HG03139 (cell line): ENCODE measurements around the gene NFATC2.
"Not testable (repeated sequence)": the region's sequence is repeated elsewhere in the genome, so short reads cannot be mapped to it uniquely, and the experiment has no call there.

ENCODE experiments used
- ATAC-seq: cut with Tn5 transposase; IDR thresholded peaks from one replicate; pipeline ENCODE4 v1.9.1; 2021; ENCODE audit not compliant: unreplicated experiment

NFATC2 gene

DNA sequence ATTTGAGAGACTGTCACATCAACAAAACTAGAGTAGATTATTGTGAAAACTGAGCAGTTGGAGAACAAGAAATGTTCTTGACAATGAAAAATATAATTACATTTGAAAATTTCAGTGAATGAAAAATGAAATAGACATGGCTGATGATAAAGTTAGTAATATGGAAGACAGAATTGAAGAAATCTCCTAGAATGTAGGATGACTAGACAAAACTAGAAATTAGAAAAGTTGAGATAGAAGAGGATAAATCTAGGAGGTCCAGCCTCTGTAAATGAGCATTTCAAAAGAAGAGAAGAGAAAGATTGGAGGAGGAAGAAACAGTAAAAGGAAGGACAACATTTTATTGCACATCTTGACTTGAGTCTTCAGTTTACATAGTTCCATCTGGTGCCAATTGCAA, 178.7 kb downstream of the NFATC2 start:
- ATAC-seq: no peak

DNA sequence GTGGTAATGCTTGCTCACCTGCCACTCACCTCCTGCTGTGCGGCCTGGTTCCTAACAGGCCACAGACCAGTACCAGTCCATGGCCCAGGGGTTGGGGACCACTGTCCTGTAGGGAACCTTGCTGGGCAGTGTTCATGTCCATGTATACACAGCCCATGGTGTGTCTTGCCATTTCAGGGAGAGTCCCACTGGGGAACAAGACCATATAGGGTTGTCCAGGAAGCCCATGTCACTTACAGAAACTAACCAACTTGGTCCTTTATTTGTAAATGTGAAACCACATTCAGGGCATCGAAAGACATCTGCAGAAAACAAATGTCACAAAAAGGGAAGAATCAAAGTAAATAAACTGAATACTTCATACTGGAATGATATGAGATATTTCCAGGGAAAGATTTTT, 179.1 kb downstream of the NFATC2 start:
- no peak for ATAC-seq

DNA sequence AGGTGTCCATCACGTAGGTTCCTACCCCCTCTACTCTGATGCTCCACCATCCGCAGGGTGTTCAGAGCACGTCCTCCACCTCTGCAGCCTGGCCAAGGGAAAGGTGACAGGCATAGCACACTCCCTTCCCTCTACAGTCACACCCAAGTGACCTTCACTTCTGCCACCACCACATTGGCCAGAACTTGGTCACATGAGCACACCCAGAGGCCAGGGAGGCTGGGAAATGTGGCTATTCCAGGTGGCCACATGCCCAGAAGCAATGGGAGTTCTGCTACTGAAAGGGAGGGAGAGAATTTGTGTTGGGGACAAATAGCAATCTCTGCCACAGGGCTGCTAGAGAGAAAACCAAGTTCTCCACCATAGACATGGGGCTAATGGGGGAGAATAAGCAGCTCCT, 180.3 kb downstream of the NFATC2 start:
- ATAC-seq: no peak

DNA sequence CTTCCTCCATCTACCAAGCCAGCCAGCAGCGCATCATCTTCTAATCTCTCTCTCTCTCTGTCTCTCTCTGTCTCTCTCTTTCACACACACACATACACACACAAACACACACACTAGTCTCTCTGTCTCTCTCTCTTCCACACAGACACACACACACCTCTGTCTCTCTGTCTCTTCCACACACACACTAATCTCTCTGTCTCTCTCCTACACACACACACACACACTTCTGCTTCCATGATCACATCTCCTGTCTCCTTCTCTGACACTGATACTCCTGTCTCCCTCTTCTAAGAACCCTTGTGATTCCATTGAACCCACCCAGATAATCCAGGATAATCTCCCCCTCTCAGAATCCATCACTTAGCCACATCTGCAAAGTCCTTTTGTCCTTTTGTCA, 181.3 kb downstream of the NFATC2 start:
- ATAC-seq: no peak

DNA sequence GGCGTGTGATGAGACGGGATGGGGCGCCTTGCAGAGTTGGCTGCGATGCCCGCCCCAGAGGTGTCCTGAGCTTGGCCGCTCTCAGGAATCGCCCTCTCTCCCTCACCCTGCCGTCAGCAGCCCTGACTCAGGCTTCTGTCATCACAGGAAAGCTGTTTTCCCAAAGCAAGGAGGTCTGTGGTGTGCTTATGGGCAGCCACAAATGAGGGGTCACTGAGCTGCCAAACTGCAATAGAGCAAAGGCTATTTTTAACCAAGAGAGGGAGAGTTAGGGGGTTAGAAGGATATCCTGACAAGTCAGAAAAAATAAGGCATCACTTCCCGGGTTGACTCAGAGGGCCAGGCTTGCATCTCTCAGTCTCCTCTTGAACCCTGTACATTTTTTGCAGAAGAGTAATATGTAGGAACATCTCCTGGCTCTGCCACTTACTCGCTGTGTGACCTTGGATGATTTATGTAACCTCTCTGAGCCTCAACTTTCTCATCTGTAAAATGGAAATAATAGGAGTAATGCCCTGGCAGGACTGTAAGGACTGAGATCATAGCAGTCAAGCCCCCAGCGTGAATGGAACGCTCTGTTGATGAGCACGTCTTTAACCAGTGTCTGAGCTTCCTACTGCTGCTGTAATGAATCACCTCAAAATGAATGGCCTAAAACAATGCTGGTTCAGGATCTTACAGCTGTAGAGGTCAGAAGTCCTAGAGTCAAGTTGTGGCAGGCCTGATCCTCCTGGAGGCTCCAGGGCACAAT, 181.9 kb downstream of the NFATC2 start:
- ATAC-seq: no peak

DNA sequence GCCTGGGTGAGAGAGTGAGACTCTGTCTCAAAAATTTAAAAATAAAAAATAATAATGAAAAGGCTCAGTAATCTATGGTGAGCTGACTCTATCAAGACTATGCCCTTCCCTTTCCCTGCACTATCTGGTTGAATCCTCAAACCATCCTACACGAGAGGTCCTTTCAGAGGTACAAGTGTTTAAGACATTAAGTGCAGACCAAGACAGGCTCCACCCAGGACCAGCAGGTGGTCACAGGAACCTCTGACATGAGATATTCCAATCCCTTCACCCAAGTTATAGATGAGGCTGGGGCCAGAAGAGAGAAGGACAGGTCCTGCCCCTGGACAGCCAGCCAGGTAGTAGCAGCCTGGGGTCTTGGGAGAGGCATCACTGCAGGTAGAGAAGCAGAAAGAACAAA, 182.6 kb downstream of the NFATC2 start:
- ATAC-seq: no peak

DNA sequence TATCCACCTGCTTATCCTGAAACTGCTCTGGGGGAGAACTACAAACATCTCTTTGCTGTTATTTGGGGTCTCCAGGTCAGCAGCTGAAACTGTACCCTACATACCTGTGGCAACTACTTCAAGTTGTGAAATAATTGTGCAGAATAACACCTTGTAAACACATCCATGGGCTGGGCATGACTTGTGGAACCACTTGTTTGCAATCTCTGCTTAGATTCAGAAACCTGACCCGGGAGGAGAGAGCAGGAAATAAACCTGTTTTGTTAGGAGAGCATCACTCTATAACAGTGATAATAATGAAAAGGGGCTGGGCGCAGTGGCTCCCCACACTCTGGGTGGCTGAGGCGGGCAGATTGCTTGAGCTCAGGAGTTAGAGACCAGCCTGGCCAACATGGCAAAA, 183.1 kb downstream of the NFATC2 start:
- ATAC-seq: no peak

DNA sequence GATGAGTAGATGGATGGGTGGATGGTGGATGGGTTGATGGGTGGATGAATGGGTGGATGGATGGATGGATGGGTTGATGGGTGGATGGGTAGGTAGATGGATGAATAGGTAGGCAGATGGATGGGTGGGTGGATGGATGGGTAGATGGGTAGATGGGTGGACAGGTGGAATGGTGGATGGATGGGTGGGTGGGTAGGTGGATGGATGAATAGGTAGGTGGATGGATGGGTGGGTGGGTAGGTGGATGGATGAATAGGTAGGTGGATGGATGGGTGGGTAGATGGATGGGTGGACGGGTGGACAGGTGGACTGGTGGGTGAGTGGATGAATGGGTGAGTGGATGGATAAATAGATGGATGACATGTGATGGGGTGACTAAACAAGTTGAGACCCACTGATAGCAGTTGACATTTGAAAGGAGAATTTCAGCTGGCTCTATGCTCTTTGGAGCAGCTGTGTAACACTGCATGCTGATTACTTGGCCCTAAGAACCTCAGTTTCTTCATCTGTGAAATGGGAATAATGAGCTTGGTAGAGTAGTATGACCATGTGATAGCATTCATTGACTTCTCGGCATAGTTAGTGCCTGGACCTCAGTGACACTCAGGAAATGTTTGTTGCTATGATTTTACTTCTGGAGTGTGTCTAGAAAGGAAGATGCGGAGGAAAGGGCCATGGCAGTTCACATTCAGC, 184.3 kb downstream of the NFATC2 start:
- ATAC-seq: no peak

DNA sequence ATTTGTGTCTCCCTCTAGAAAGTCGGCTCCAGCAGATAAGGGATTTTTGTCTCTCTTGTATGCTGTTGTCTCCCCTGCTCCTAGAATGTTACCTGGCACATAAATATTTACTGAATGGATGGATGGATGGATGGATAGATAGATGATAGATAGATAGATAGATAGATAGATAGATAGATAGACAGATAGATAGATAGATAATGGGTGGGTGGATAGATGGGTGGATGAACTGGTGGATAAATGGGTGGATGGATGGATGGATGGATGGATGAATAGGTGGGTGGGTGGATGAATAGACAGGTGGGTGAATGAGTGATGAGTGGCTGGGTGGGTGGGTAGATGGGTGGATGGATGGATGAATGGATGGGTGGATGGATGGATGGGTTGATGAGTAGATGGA, 185.0 kb downstream of the NFATC2 start:
- ATAC-seq: no peak

DNA sequence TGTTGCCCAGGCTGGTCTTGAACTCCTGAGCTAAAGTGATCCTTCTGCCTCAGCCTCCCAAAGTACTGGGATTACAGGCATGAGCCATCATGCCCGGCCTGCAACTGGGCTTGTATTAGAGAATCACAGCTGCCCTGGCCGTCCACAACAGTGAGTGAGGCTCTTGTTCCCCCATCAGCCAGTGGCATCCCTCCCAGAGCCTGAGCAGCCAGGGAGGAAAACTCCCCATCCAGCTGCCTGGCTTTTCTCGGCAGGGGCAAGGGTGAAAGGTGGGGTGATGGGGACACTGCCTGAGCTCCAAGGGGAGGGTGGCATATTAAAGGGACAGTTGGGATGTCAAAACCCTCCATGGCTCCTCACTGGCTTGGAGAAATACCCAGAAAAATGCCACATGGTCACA, 185.6 kb downstream of the NFATC2 start:
- ATAC-seq: no peak

DNA sequence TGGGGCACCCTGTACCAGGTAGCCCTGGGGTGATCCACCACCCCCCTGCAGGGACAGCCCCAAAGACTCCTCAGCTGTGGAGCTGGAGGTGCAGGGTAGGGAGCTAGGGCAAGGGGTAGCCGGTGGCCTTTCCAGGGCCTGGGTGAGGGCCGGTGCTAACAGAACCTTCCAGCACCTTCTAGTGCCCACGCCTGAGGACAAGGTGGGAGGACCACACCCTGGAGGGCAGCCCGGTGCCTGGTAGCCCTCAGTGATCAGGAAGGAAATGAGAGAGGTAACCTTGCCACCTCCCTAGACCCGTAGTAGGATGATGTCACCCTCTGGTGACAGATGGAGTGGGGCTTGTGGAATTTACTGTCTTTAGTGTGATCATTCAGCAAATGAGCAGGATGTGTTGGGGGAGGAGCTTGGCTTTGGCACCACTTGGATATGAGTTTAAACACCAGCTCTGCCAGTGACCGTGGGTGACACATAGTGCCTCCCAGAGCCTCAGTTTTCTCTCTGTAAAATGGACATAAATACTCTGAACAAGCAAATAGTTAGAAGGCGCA, 187.7 kb downstream of the NFATC2 start:
- ATAC-seq: no peak

DNA sequence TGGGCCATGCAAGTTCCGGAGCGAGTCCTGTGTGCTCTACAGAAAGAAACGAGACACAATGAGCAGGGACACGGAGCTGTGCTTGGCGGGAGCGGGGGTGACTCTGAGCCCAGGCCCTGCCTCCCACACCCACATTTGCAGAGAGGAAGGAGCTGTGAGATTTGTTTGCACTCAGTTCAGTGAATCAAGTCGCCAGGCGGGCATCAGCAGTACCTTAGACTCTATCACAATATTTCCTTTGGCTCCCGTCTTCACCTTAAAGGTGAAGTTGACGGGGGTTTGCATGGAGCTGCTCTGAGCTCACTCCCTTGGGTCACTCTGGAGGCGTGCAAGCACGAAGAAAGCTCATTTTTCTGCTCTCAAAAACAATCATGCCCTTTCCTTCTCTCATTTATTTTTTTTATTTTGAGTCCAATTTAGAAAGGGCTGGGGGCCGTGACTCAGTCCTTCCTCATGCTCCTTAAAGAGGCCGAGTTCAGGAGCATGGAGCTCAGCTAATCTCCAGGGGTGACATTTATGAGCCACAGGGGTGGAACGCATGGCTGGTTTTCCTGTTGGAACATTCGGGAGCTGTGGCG, 188.2 kb downstream of the NFATC2 start:
- ATAC-seq: no peak

DNA sequence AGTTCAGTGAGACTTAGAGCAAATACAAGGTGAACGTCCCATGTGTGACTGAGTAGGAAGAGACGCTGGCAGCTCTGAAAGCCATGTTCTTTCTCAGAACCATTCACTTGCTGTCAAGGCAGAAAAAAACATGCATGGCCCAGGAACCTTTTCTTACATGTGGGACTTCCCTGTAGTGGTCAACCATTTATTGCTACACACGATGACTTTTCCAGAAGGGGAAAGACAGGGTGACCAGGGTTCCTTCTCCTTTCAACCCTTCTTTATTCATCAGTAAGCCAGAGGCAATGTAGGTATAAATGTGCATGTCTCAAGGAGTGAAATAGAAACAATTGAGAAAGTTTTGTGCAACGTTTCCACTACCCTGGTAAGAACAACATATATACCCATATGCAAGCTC, 189.0 kb downstream of the NFATC2 start:
- ATAC-seq: no peak

DNA sequence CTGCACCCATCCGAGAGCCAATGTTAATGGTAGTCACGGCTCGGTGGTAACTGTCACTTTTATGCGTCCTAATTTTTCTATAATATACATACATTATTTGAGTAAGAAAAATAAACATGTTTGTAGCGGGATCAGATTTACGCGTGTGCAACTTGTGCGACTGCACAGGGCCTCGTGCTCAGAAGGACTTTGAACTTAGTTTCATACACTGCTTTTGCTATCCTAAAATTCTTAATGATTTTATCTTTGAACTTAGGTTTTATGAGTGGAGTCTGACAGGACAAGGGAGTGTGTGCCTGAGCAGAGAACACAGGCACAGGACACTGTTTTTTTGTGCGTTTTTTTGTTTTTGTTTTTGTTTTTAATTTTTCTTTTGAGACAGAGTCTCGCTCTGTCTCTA, 189.7 kb downstream of the NFATC2 start:
- no peak for ATAC-seq

DNA sequence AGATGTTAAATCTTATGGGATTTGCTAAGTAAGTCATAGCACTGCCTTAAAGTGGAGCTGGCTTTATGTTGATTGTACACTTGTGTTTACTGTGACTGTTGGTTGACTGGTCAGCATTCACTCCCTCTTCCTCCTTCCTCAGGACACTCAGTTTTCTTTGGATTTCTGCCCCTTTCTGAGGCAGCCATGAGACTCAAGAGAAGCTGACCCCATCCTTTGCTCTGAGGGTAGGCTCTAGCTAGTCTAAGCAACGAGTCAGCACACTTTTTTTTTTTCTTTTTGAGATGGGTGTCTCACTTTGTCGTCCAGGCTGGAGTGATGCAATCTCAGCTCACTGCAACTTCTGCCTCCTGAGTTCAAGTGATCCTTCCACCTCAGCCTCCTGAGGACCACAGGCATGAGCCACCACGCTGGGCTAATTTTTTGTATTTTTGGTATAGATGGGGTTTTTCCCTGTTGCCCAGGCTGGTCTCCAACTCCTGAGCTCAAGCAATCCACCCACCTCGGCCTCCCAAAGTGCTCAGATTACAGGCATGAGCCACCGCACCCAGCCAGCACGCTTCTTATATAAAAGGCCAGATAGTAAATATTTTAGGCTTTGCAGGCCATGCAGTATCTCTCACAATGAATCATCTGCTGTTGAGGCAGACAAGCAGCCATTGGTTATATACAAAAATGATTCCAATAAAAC, 191.4 kb downstream of the NFATC2 start:
- ATAC-seq: no peak

DNA sequence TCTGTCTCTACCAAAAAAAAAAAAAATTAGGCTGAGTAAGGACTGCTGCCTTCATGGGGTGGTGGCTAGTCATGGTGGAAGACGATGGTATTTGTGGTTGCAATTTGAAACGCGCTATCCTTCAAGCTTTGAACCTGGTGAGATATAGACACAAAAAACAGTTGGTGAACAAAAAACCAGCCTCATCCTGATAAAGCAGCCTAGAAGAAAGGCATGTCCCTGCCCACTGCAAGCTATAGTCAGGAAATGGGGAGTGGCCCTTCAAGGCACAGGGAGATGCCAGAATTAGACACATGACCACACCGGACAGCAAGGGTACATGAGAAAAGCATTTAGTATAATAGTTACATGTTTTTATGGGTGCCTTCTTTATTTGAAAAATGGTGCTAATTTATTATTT, 193.6 kb downstream of the NFATC2 start:
- no peak for ATAC-seq

DNA sequence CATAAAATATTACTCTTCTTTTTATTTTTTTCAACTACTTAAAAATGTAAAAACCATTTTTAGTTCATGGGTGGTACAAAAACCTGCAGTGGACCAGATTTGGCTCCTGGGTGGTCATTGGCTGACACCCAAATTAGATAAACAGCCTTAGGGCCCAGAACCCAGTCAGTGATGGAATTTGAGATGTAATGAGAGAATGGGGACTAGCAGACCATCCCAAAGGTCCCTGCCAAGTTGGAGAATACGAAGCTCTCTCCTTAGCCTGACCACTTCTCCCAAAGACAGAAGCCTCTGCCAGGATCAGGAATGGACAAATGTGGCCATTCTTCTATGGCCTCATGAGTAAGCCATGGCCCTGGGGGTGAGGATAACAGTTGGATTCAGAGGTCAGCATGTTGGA, 194.7 kb downstream of the NFATC2 start:
- ATAC-seq: no peak

DNA sequence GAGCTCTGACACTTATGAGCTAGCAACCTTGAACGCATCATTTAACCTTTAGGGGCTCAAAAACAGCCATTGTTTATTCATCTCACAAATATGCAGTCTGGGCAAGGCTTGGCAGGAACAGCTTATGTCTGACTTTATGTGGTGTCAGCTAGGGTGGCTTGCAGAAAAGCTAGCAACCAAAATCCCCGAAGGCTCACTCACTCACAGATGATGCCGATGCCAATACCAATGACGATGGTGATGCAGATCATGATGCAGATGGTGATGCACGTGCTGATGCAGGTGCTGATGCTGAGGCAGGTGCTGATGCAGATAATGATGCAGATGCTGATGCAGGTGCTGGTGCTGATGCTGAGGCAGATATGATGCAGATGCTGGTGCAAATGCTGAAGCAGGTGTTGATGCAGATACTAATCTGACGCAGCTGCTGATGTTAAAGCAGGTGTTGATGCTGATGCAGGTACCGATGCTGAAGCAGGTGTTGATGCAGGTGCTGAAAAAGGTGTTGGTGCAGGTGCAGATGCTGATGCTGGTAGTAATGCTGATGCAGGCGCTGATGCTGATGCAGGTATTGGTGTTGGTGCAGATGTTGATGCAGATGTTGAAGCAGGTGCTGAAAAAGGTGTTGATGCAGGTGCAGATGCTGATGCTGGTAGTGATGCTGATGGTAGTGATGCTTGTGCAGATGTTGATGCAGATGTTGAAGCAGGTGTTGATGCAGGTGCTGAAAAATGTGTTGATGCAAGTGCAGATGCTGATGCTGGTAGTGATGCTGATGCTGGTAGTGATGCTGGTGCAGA, 195.6 kb downstream of the NFATC2 start:
- no peak for ATAC-seq

DNA sequence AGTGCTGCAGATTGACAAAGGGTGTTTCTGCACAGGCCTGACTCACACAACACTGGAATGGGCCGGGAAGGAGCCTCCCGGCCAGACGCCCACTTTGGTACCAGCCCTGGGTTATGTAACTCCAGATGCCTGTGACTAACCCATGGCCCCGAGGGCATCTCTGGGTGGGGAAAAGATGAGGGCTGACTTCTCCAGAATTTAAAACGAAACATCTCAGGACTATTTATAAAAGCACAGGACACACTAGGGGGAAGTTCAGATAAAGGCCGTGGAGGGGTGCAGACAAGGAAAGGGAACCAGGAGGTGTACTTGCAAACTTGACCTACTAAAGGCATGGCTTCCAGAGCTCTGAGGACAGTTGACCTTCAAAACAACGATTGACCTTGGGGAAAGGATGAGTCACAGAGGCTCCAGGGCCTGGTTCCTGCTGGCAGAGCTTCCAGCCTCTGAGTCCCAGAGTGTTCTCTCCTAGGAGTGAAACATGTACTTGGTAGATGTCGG, 196.9 kb downstream of the NFATC2 start:
- ATAC-seq: no peak

DNA sequence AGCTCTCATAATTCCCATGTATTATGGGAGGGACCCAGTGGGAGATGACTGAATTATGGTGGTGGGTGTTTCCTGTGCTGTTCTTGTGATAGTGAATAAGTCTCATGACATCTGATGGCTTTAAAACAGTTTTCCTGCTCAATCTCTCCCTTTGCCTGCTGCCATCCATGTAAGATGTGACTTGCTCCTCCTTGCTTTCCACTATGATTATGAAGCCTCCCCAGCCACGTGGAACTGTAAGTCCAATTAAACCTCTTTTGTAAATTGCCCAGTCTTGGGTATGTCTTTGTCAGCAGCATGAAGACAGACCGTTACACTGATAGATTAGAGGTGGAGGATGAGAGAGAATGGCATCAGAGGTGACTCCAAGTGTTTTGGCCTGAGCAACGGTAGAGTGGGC, 198.7 kb downstream of the NFATC2 start:
- not testable (repeated sequence) for ATAC-seq
